OCI-LY1 (cell line): Measurements from ENCODE around the gene MEAK7.

ENCODE experiments used
- CTCF ChIP-seq: fragments of 200-600 bp; sonication (generic), shearing (Covaris generic); IDR thresholded peaks from 2 replicates; pipeline ENCODE4 v1.5.1; 2017; ENCODE audit warnings: mild to moderate bottlenecking, antibody characterized with exemption, low read length, moderate library complexity, mixed read lengths
- EZH2 ChIP-seq: fragments of 200-600 bp; sonication (generic), shearing (Covaris generic); IDR thresholded peaks from 2 replicates; pipeline ENCODE4 v1.8.0; 2017; ENCODE audit warnings: borderline replicate concordance, mixed run types, mild to moderate bottlenecking, antibody characterized with exemption, low read length, moderate library complexity, mixed read lengths

GRCh38 chr16:84540194-84540593, 35.7 kb upstream of the MEAK7 start:
- TF ChIP-seq CTCF (no peak), EZH2 (no peak)
